M059J (cell line): ENCODE data around the gene MIPEP. TPM values are rescaled to one million over a fixed set of nuclear protein-coding genes. Genes with fewer than 3 reads are reported as not detected.
A peak's percentile ranks its signal among the peaks of the same experiment; 100 is the strongest.

Source experiments
- DNase-seq: peaks from one replicate; pipeline ENCODE4 v3.0.0-alpha.2; 2012; ENCODE audit warnings: low read depth
- total RNA-seq: library from RNA; depleted of rRNA; stranded (reverse); fragments of >200 nt; shearing (Covaris generic); gene quantifications from 2 replicates; pipeline ENCODE4 v1.2.3, GENCODE V29; 2014

MIPEP gene
- total RNA-seq, 1 experiment from 2014 or later, result 11.5 TPM

GRCh38 chr13:23715092-23715761 is 174.0 kb downstream of the MIPEP start:
- DNase-seq, result no peak

GRCh38 chr13:23714672-23715071 is 174.5 kb downstream of the MIPEP start:
- DNase-seq, result no peak

GRCh38 chr13:23711355-23711754 is 177.8 kb downstream of the MIPEP start:
- no peak for DNase-seq

- no peak for DNase-seq
Observed at GRCh38 chr13:23710366-23710765, 178.8 kb downstream of the MIPEP start.

GRCh38 chr13:23709536-23709935 is 179.7 kb downstream of the MIPEP start:
- peak; percentile 19 for DNase-seq

GRCh38 chr13:23707674-23708073 is 181.5 kb downstream of the MIPEP start:
- peak; percentile 33 for DNase-seq

GRCh38 chr13:23705583-23705982 is 183.6 kb downstream of the MIPEP start:
- DNase-seq, result no peak

- no peak for DNase-seq
Observed at GRCh38 chr13:23703246-23703860, 185.8 kb downstream of the MIPEP start.

- peak; percentile 41 for DNase-seq
Observed at GRCh38 chr13:23701636-23702035, 187.6 kb downstream of the MIPEP start.

- no peak for DNase-seq
Observed at GRCh38 chr13:23701186-23701585, 188.0 kb downstream of the MIPEP start.

- no peak for DNase-seq
Observed at GRCh38 chr13:23699271-23699670, 189.9 kb downstream of the MIPEP start.

GRCh38 chr13:23697772-23698313 is 191.4 kb downstream of the MIPEP start:
- no peak for DNase-seq

- DNase-seq, result no peak
Observed at GRCh38 chr13:23696610-23697009, 192.6 kb downstream of the MIPEP start.

GRCh38 chr13:23695711-23696464 is 193.3 kb downstream of the MIPEP start:
- no peak for DNase-seq

- DNase-seq, result no peak
Observed at GRCh38 chr13:23695196-23695595, 194.0 kb downstream of the MIPEP start.

GRCh38 chr13:23692816-23693215 is 196.4 kb downstream of the MIPEP start:
- DNase-seq, result no peak

- no peak for DNase-seq
Observed at GRCh38 chr13:23690668-23691067, 198.5 kb downstream of the MIPEP start.

- DNase-seq, result no peak
Observed at GRCh38 chr13:23688336-23688735, 200.9 kb downstream of the MIPEP start.

GRCh38 chr13:23687614-23688013 is 201.6 kb downstream of the MIPEP start:
- peak; percentile 44 for DNase-seq

- DNase-seq, result no peak
Observed at GRCh38 chr13:23686948-23687347, 202.3 kb downstream of the MIPEP start.

- DNase-seq, result no peak
Observed at GRCh38 chr13:23685416-23685815, 203.8 kb downstream of the MIPEP start.

GRCh38 chr13:23684647-23685046 is 204.6 kb downstream of the MIPEP start:
- no peak for DNase-seq

GRCh38 chr13:23683084-23683483 is 206.1 kb downstream of the MIPEP start:
- no peak for DNase-seq
